ENCODE results near the gene YWHAQ. TPM values are rescaled to one million over a fixed set of nuclear protein-coding genes. Genes with fewer than 3 reads are reported as not detected.

YWHAQ gene
- total and polyA plus RNA-seq, 2 donors (not counting 1 experiment from before 2014, with no cell fraction given) = 68.7 to 126 TPM

- no peaks in the 10 kb centered on the region for H3K4me1 ChIP-seq (ENCODE audit: control insufficient read depth in 2 of 2, insufficient read depth in 2 of 2, low read length in 2 of 2)
- ChIA-PET POLR2A (no interaction called here), CTCF (no interaction called here)
- no peak for TF ChIP-seq EZH2 (IDR thresholded peaks at IDR 0.05; ENCODE audit: borderline replicate concordance, insufficient read depth, low read depth, low read length, poor library complexity, severe bottlenecking)
- no peak for TF ChIP-seq CTCF (IDR thresholded peaks at IDR 0.05)
- intact Hi-C loops (cut with micrococcal nuclease) = no loop called here
- WGBS (ENCODE audit: insufficient coverage) = 86% methylated on average over 1 of the region's 4 CpGs
- H3K4me3 ChIP-seq (ENCODE audit: control extremely low read depth in 1 of 5, extremely low read depth in 1 of 5, insufficient read depth in 1 of 5, low read depth in 2 of 5, low read length in 4 of 5) = no peak overlapping the region
- H3K27me3 Mint-ChIP-seq = no peaks in the 10 kb centered on the region
- no peak overlapping the region for H3K9ac ChIP-seq (ENCODE audit: low read length)
- H3K36me3 ChIP-seq (replicated peaks in 1 of 2; ENCODE audit: control extremely low read depth in 1 of 2, control insufficient read depth in 1 of 2, extremely low read depth in 1 of 2, insufficient read depth in 2 of 2, low read length in 1 of 2) = no peaks in the 10 kb centered on the region
- no peak overlapping the region for H3K27ac Mint-ChIP-seq
- DNase-seq (no peak), ATAC-seq (ENCODE audit: low read depth) (no peak)
- H3K79me2 ChIP-seq (ENCODE audit: control insufficient read depth, insufficient read depth, low read length) = no peaks in the 10 kb centered on the region
- no peaks in the 10 kb centered on the region for H4K20me1 ChIP-seq (ENCODE audit: control insufficient read depth, insufficient read depth, low read length, poor library complexity, severe bottlenecking)
- no peak overlapping the region for H2AFZ ChIP-seq (ENCODE audit: insufficient read depth, low read depth, low read length, poor library complexity, severe bottlenecking)
- H3K27ac ChIP-seq (ENCODE audit: low read length in 2 of 2) = no peak overlapping the region
- H3K4me1 Mint-ChIP-seq = no peaks in the 10 kb centered on the region
- H3K9me3 ChIP-seq (ENCODE audit: control extremely low read depth in 1 of 3, control insufficient read depth in 2 of 3, insufficient read depth in 1 of 3, low read length in 2 of 3) = no peaks in the 10 kb centered on the region
- H3K27me3 ChIP-seq (replicated peaks in 1 of 4; ENCODE audit: control extremely low read depth in 1 of 4, control insufficient read depth in 3 of 4, insufficient read depth in 4 of 4, low read length in 3 of 4) = no peaks in the 10 kb centered on the region
- H3K4me2 ChIP-seq (replicated peaks; ENCODE audit: low read depth, low read length, poor library complexity, severe bottlenecking) = no peak overlapping the region
- H3K4me3 Mint-ChIP-seq = no peak overlapping the region
- no peaks in the 10 kb centered on the region for H3K9me3 Mint-ChIP-seq (ENCODE audit: insufficient read depth)
Measured at GRCh38 chr2:9573840-9574239, 57.0 kb downstream of the YWHAQ start.

GRCh38 chr2:9573013-9573720 is 57.6 kb downstream of the YWHAQ start:
- H3K9ac ChIP-seq (ENCODE audit: low read length) = no peak overlapping the region
- no peaks in the 10 kb centered on the region for H3K4me1 ChIP-seq (ENCODE audit: control insufficient read depth in 2 of 2, insufficient read depth in 2 of 2, low read length in 2 of 2)
- H3K4me3 Mint-ChIP-seq = no peak overlapping the region
- TF ChIP-seq EZH2 (IDR thresholded peaks at IDR 0.05; ENCODE audit: borderline replicate concordance, insufficient read depth, low read depth, low read length, poor library complexity, severe bottlenecking) = no peak
- TF ChIP-seq CTCF (IDR thresholded peaks at IDR 0.05) = no peak
- no peak overlapping the region for H3K27ac ChIP-seq (ENCODE audit: low read length in 2 of 2)
- ATAC-seq (ENCODE audit: low read depth) = no peak
- no peak for DNase-seq
- POLR2A ChIA-PET = no interaction called here
- H3K79me2 ChIP-seq (ENCODE audit: control insufficient read depth, insufficient read depth, low read length) = no peaks in the 10 kb centered on the region
- H3K9me3 ChIP-seq (ENCODE audit: control extremely low read depth in 1 of 3, control insufficient read depth in 2 of 3, insufficient read depth in 1 of 3, low read length in 2 of 3) = no peaks in the 10 kb centered on the region
- intact Hi-C loops (cut with micrococcal nuclease) = no loop called here
- H2AFZ ChIP-seq (ENCODE audit: insufficient read depth, low read depth, low read length, poor library complexity, severe bottlenecking) = no peak overlapping the region
- no peaks in the 10 kb centered on the region for H3K9me3 Mint-ChIP-seq (ENCODE audit: insufficient read depth)
- no peak overlapping the region for H3K4me2 ChIP-seq (replicated peaks; ENCODE audit: low read depth, low read length, poor library complexity, severe bottlenecking)
- no peaks in the 10 kb centered on the region for H3K27me3 Mint-ChIP-seq
- H3K27ac Mint-ChIP-seq = no peak overlapping the region
- no peaks in the 10 kb centered on the region for H3K36me3 ChIP-seq (replicated peaks in 1 of 2; ENCODE audit: control extremely low read depth in 1 of 2, control insufficient read depth in 1 of 2, extremely low read depth in 1 of 2, insufficient read depth in 2 of 2, low read length in 1 of 2)
- CTCF ChIA-PET = no interaction called here
- H4K20me1 ChIP-seq (ENCODE audit: control insufficient read depth, insufficient read depth, low read length, poor library complexity, severe bottlenecking) = no peaks in the 10 kb centered on the region
- WGBS (ENCODE audit: insufficient coverage) = no CpG with 5 or more reads among the region's 1 CpG
- no peaks in the 10 kb centered on the region for H3K27me3 ChIP-seq (replicated peaks in 1 of 4; ENCODE audit: control extremely low read depth in 1 of 4, control insufficient read depth in 3 of 4, insufficient read depth in 4 of 4, low read length in 3 of 4)
- H3K4me1 Mint-ChIP-seq = no peaks in the 10 kb centered on the region
- H3K4me3 ChIP-seq (ENCODE audit: control extremely low read depth in 1 of 5, extremely low read depth in 1 of 5, insufficient read depth in 1 of 5, low read depth in 2 of 5, low read length in 4 of 5) = no peak overlapping the region

Measured in B cell (primary cell).